ACC112 (cell line): ENCODE measurements around the gene MRPS33.

Experiments
- H2AFZ ChIP-seq: fragments of 200-600 bp; sonication (generic); one replicate; pipeline ENCODE4 v1.6.0; 2017; ENCODE audit warnings: antibody characterized with exemption, low read length; ENCODE audit not compliant: unreplicated experiment
- H3K27ac ChIP-seq: fragments of 200-600 bp; sonication (generic); 2 replicates; pipeline ENCODE4 v1.5.1; 2014; ENCODE audit warnings: low read depth, mild to moderate bottlenecking, antibody characterized with exemption, low read length, moderate library complexity
- H3K27me3 ChIP-seq: fragments of 200-600 bp; sonication (generic); 2 replicates; pipeline ENCODE4 v1.6.1; 2014; ENCODE audit warnings: mild to moderate bottlenecking, antibody characterized with exemption, low read length, moderate library complexity, mixed read lengths; ENCODE audit not compliant: insufficient read depth
- H3K36me3 ChIP-seq: fragments of 200-600 bp; sonication (generic); 2 replicates; pipeline ENCODE4 v1.6.1; 2016; ENCODE audit warnings: mild to moderate bottlenecking, antibody characterized with exemption, low read length, moderate library complexity, mixed read lengths; ENCODE audit not compliant: insufficient read depth
- H3K4me1 ChIP-seq: fragments of 200-600 bp; sonication (generic); one replicate; pipeline ENCODE4 v1.6.1; 2016; ENCODE audit warnings: low read length, mixed read lengths; ENCODE audit not compliant: insufficient read depth, unreplicated experiment, control insufficient read depth
- H3K4me3 ChIP-seq: fragments of 200-600 bp; sonication (generic); 2 replicates; pipeline ENCODE4 v1.5.1; 2014; ENCODE audit warnings: mild to moderate bottlenecking, low read depth, low read length
- H3K79me2 ChIP-seq: fragments of 200-600 bp; sonication (generic); one replicate; pipeline ENCODE4 v1.6.0; 2016; ENCODE audit warnings: low read length; ENCODE audit not compliant: control insufficient read depth, unreplicated experiment, insufficient read depth

The MRPS33 gene

GRCh38 chr7:141012044-141012685, 2.6 kb downstream of the MRPS33 start:
- Histone ChIP-seq H2AFZ (no peak overlapping the region), H3K27me3 (no peaks in the 10 kb centered on the region)

GRCh38 chr7:141011443-141011842, 3.3 kb downstream of the MRPS33 start:
- Histone ChIP-seq H2AFZ (no peak overlapping the region), H3K27me3 (no peaks in the 10 kb centered on the region), H3K27ac (no peak overlapping the region), H3K36me3 (peaks cover 3% of the 10 kb centered on the region; the same call in 1 of the 2 replicates), H3K79me2 (peaks cover 16% of the 10 kb centered on the region), H3K4me3 (no peak overlapping the region), H3K4me1 (peaks cover 18% of the 10 kb centered on the region)

More at GRCh38 chr7:141012044-141012685, 2.6 kb downstream of the MRPS33 start:
- H3K36me3 ChIP-seq = peaks cover 3% of the 10 kb centered on the region; the same call in 1 of the 2 replicates
- peaks cover 16% of the 10 kb centered on the region for H3K79me2 ChIP-seq
- H3K4me1 ChIP-seq = peaks cover 18% of the 10 kb centered on the region
- H3K4me3 ChIP-seq = no peak overlapping the region; the same call in 1 of the 2 replicates
- H3K27ac ChIP-seq = peak overlapping the region; percentile 76; the same call in 1 of the 2 replicates

DNA sequence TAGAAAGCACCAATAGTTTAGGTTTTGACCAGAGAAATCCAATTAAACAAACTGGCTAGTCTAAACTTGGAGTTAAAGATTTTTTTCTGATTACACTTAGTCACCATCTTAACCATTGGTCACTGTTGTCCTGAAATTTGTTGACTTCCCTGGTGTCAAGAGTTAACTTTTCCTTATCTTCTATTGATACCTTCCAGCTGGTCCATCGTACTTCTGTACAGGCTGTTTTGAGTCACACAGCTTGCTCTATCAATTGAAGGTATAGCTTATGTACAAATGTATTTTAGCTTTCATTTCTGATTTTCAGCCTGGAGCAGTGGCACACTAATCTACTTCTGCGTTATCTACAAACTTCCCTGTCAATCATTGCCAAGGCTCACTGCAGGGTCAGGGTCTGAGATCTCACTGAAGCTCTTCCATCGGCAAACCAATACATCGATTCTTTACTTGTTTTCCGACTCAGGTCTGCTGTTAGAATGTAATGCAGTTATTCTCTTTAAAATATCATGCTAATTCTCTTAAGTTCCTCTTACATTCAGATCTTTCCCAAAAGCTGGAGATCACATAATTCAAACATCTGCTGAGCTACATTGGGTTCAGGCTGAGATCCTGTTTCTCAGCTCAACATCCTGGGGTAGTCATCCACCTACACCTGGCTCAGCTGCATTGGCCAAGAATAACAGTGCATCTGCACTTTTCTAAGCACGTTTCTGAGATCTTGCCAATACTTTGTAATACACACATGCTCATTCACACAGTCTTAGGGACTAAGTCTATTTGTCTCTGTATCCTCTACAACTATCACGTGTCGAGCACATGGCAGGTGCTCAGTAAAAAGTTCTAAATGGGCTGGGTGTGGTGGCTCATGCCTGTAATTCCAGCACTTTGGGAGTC, 11.3 kb downstream of the MRPS33 start:
- no peaks in the 10 kb centered on the region for H3K4me1 ChIP-seq
- H2AFZ ChIP-seq = no peak overlapping the region
- H3K27me3 ChIP-seq = no peaks in the 10 kb centered on the region
- no peak overlapping the region for H3K27ac ChIP-seq
- H3K4me3 ChIP-seq = no peak overlapping the region
- no peaks in the 10 kb centered on the region for H3K79me2 ChIP-seq
- H3K36me3 ChIP-seq = peaks cover 9% of the 10 kb centered on the region; the same call in 1 of the 2 replicates

GRCh38 chr7:141001546-141001945, 13.2 kb downstream of the MRPS33 start:
- H3K79me2 ChIP-seq = no peaks in the 10 kb centered on the region
- H3K27ac ChIP-seq = no peak overlapping the region
- no peak overlapping the region for H2AFZ ChIP-seq

DNA sequence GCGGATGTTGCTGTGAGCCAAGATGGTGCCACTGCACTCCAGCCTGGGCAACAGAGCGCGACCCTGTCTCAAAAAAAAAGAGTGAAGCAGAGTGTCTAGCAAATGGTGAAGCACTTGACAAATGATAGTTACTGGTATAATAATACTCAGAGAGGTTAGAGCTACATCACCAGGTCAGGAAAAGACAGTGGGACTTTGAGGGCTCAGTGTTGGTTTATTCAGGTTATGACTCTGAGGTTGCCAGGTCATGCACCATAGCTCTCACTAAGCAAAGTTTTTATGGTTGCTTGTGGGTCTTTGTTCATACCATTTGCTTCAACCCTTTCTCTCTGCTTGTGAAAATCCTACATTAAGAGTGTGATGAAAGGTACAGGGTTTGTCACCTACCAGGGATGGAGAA, 13.6 kb downstream of the MRPS33 start:
- no peaks in the 10 kb centered on the region for H3K79me2 ChIP-seq
- 0 out of 2 replicates have a peak, but pooled peaks cover 4% of the 10 kb centered on the region for H3K36me3 ChIP-seq
- no peak overlapping the region for H2AFZ ChIP-seq
- H3K4me3 ChIP-seq = no peak overlapping the region
- H3K4me1 ChIP-seq = no peaks in the 10 kb centered on the region
- H3K27ac ChIP-seq = no peak overlapping the region
- H3K27me3 ChIP-seq = peaks cover 7% of the 10 kb centered on the region; the same call in 1 of the 2 replicates

More at GRCh38 chr7:141001546-141001945, 13.2 kb downstream of the MRPS33 start:
- Histone ChIP-seq H3K27me3 (peaks cover 7% of the 10 kb centered on the region; the same call in 1 of the 2 replicates), H3K4me1 (no peaks in the 10 kb centered on the region), H3K36me3 (0 out of 2 replicates have a peak, but pooled peaks cover 6% of the 10 kb centered on the region), H3K4me3 (no peak overlapping the region)

GRCh38 chr7:140998715-140999114, 16.0 kb downstream of the MRPS33 start:
- no peaks in the 10 kb centered on the region for H3K36me3 ChIP-seq
- H3K4me3 ChIP-seq = no peak overlapping the region
- H2AFZ ChIP-seq = no peak overlapping the region
- H3K27me3 ChIP-seq = peaks cover 7% of the 10 kb centered on the region; the same call in 1 of the 2 replicates
- no peaks in the 10 kb centered on the region for H3K4me1 ChIP-seq
- no peak overlapping the region for H3K27ac ChIP-seq
- no peaks in the 10 kb centered on the region for H3K79me2 ChIP-seq

DNA sequence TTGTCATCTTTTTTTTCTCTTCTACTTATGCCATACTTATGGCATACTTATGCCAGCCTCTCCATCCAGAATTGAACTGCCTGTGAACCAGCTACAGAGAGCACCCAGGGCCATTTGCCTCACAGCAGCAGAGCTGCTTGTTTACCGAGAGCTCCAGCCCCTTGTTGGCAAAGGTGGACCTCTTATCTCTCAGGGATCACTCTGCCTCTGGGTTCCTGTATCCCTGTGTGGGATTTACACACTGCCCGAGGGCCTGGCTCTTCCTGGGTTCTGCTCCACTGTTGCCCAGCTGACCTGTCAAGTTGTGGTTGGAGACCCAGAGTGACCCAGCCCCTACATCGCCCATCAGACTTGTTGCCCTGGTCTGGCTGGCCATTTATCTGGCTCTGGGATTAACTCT, 22.3 kb downstream of the MRPS33 start:
- H3K27me3 ChIP-seq = no peaks in the 10 kb centered on the region
- no peak overlapping the region for H3K4me3 ChIP-seq
- no peak overlapping the region for H3K27ac ChIP-seq
- H2AFZ ChIP-seq = no peak overlapping the region
- H3K36me3 ChIP-seq = no peaks in the 10 kb centered on the region
- H3K4me1 ChIP-seq = no peaks in the 10 kb centered on the region
- H3K79me2 ChIP-seq = no peaks in the 10 kb centered on the region

GRCh38 chr7:140990193-140990962, 24.4 kb downstream of the MRPS33 start:
- no peaks in the 10 kb centered on the region for H3K79me2 ChIP-seq
- no peaks in the 10 kb centered on the region for H3K36me3 ChIP-seq

DNA sequence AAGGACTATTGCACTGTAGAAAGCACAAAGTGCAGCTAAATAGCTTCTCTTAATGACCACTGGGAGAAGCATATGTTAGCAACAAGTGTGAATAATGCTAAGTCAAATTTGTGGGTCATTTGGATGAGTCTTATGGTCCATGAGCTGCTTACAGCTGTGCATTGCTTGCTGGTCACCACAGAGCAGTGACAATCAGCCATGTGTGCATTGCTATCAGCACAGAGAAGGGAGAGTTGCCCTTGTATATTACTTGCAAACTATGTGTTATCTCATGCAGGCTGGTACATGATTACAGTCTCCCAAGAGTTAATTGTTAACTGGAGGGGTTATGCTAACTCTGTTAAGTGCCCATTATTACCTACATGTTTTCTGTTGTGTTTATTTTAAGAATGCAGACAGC, 25.7 kb downstream of the MRPS33 start:
- Histone ChIP-seq H3K4me1 (no peaks in the 10 kb centered on the region), H3K36me3 (0 out of 2 replicates have a peak, but pooled peaks cover 2% of the 10 kb centered on the region), H3K4me3 (no peak overlapping the region), H3K27ac (no peak overlapping the region), H3K27me3 (no peaks in the 10 kb centered on the region), H2AFZ (no peak overlapping the region), H3K79me2 (no peaks in the 10 kb centered on the region)

More at GRCh38 chr7:140990193-140990962, 24.4 kb downstream of the MRPS33 start:
- Histone ChIP-seq H3K4me3 (no peak overlapping the region), H3K27me3 (no peaks in the 10 kb centered on the region), H3K4me1 (no peaks in the 10 kb centered on the region), H3K27ac (no peak overlapping the region), H2AFZ (no peak overlapping the region)

- Histone ChIP-seq H3K4me1 (no peaks in the 10 kb centered on the region), H3K36me3 (0 out of 2 replicates have a peak, but pooled peaks cover 2% of the 10 kb centered on the region), H2AFZ (no peak overlapping the region), H3K27me3 (peaks cover 14% of the 10 kb centered on the region), H3K27ac (no peak overlapping the region), H3K4me3 (no peak overlapping the region), H3K79me2 (no peaks in the 10 kb centered on the region)
Measured at GRCh38 chr7:140983802-140984201, 30.9 kb downstream of the MRPS33 start.
